OCI-LY7 (cell line): Measurements from ENCODE around the gene ALDH1A3.

Experiments used
- CTCF ChIP-seq: fragments of 200-600 bp; sonication (generic); conservative IDR thresholded peaks from 2 replicates; pipeline ENCODE4 v1.5.1; 2014; ENCODE audit warnings: mild to moderate bottlenecking, antibody characterized with exemption, low read length, moderate library complexity, mixed read lengths
- EZH2phosphoT487 ChIP-seq: fragments of 200-600 bp; sonication (generic); IDR thresholded peaks from 2 replicates; pipeline ENCODE4 v1.6.1; 2018; ENCODE audit warnings: low read depth, borderline replicate concordance, mild to moderate bottlenecking, mixed run types, antibody characterized with exemption, low read length, moderate library complexity, mixed read lengths

DNA sequence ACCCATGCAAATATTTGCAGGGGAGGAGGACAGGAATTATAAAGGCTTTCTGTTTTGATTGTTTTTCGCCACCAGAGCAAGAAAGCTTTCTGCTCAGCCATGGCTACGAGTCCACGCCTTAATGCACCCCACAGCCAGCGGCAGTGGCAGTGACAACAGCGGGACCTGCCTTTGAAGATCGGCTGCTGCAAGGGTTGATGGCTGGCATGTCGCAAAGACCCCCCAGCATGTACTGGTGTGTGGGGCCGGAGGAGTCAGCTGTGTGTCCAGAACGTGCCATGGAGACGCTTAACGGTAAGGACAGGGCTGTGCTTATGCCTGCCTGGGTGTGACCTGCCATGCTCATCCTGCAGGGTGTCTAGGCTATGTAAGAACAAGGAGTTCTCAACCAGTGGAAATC is 44.8 kb downstream of the ALDH1A3 start:
- TF ChIP-seq EZH2phosphoT487 (no peak), CTCF (no peak)
